ENCODE results near the gene SNED1.
"Not testable (repeated sequence)": the region's sequence is repeated elsewhere in the genome, so short reads cannot be mapped to it uniquely, and the experiment has no call there.

Gene SNED1

DNA sequence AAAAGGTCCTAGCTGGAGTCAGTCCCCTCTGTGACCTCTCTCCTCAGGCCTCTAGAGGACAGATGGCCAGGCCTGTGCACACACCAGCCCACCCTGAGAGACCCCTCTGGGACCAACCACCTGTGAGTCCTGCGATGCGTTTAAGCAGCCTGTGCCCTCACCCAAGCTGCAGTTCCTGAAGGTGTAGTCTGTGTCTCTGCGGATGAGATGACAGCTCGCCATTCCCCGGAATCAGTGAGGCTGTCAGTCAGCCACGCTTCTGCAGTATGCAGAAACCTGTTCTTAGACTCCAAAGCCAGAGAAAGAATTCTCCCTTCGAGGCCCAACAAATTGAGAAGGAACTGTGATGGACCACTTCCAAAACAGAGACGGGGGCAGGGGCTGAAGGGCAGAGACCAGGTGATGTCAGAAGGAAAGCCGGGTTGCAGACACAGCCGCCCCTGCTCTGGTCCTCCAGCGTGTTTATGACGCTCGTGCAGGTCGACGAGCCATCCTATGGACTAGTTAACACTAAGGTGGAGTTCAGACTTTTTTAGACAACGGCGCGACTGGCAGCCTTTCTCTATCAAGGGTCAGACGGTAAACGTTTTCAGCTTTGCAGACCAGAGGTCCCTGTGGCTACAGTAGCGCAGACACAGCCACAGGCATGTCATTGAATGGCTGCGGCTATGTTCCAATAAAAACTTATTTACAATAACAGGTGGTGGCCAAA lies 93.5 kb downstream of the SNED1 start:
- DNase-seq: no peak

DNA sequence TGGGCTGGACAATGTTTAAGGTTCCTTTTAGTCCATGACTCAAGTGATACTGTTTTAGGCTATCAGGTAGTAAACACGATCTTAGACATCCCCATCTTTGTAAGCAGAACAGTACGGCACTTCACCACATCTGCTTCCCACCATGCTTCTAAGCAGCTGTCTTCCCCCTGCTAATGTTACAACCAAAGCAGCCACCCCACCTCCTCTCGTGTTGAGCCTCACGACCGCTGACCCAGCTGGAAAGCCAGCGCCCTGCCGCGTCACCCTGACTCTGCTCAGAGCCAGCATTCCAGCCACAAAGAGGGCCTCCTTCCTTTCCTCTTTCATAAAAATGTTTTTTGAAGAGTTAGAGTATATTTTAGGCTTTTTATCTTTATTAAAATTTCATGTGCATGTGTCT lies 94.3 kb downstream of the SNED1 start:
- no peak for DNase-seq

DNA sequence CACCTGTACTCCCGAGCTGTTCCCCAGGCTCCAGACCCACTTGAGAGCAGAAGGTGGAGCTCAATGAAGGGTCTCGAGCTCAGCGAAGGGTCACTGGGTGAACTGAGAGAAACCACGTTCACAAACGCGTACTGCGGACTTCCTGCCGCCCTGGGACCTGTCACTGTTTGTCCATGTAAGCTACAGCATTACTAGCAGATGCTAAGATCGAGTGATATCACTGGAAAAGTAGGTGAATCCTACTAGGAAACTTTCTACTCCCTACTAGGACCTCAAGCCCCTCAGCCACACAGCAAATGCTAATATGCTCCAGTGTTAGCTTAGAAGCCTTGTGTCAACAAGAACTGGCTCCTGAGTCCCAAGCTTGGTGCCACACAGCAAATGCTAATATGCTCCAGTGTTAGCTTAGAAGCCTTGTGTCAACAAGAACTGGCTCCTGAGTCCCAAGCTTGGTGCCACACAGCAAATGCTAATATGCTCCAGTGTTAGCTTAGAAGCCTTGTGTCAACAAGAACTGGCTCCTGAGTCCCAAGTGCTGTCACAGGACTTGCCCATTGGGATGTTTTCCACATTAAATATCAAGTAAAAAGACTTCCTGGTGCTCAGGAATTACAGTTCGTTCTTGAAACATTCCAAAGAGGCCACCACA lies 94.8 kb downstream of the SNED1 start:
- not testable (repeated sequence) for DNase-seq

DNA sequence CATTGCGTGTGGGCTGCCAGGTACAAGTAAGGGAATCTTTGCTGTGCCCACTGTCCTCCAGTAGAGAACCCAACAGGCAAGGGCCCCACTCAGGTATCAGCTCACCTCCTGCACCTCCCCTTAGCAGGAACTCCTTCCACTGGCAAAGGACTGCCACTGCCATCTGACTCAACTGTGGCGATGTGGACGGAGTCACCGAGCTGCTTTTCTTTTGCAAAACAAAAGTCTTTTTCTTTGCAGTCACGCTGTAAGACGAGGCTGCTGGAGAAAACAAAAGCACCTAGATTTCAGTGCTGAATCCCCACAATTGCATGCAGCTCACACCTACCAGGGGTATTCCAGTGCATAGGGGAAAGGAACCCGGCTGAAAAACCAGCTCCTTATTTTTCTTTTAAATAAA lies 95.8 kb downstream of the SNED1 start:
- DNase-seq: no peak

DNA sequence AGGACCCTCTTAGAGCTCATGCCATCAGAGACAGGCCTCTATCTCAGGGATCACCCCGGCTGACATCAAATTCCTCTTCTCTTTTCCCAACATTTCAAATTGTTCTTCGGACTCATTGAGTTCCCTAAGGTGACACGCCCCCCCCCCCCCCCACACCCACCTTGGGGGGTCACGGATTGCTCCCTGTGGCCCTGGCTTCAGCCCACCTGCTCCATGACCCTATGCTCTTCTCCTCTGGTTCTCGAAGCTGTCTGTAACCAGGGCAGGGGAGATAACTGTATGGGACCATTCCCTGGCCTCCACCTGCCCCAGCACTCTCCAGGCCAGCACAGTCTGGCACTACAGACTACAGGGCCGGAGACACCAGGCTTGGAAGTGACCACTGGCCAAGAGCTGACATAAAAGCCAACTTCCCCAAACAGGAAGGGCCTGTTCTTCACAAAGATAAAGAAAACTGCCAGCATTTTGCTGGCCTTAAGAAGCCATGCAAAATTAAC lies 96.6 kb downstream of the SNED1 start:
- no peak for DNase-seq

DNA sequence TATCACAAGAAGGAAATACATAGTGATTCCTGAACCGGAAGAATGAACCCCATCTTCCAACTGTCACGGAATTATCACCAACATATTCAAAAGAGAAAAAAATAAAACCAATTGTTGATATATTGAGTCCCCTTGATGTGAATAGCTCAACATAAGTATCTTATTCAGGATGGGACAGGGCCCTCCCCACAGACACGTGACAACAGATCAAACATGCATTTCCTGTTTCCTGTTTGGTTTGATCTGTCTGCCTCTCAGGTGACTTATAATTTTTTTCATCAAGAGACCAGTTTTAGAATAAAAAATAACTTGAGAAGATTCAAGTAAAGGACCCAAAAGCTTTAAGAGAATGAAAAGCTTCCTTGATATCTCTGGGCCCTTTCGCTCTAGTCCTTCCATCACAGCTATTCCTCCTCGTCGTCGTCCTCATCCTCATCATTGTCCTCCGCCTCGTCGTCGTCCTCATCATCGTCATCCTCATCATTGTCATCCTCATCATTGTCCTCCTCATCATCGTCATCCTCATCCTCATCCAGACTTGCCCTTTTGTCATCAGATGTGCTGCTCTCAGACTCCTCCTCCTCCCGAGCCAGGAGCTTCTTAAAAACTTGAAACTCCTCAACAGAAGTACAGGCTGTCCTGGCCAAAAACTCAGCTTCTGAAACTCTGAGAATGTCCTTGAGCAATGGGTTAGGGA lies 97.3 kb downstream of the SNED1 start:
- no peak for DNase-seq

DNA sequence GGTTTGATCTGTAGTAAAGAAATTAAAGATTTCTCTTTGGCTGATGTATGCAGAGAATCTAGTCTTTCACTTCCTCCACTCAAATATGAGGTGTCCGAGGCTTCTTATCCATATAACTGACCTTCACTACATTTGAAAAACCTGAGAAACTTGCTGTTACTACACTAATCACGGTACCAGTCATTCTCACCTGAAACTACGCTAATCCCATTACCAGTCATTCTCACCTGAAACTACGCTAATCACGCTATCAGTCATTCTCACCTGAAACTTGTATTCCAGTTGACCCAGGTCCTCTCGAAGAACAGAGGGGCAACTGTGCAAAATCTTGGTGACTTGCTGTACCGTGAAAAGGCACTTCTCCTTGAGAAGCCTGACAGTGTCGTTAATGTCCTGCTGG lies 98.6 kb downstream of the SNED1 start:
- DNase-seq: no peak

DNA sequence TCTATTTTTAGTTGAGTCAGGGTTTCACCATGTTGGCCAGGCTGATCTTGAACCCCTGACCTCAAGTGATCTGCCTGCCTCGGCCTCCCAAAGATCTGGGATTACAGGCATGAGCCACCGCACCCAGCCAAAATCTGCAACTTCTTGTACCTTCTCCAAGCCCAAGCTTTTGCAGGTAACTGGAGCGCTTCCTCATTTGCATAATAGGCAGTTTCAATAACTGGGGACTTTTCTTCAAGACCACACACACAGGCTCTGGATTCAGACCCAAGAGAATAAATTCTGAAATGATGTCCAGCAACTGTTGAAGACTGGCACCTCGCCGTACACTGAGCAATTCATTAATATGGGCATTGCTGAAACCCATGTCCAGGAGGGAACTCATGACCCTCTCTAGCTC lies 100.8 kb downstream of the SNED1 start:
- DNase-seq: no peak

DNA sequence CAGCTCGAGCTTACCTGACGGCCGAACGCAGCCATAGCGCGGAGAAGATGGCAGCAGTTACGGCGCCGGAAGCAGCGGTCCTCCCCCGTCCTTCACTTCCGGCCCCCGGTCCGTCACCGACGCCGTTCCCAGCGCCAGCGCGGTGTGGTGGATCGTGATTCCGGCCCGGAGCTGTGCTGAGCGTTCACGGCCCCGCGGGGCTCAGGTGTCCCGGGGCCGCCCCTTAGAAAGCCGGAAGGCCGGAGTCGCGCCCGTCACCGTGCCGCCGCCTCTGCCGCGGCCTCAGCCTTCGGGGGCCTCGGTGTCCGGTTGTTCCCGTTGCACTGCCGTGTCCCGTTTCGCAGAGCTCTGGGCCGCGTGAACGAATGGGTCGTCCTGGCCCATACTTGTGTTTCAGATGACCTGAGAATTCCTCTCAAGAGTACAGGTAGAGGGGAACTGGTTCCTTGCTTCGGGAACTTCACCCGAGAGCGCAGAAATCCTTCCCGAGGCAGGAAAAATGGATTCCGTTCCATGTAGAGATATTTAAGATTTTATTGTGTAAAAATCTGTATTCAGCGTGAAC lies 103.9 kb downstream of the SNED1 start, which contains the start of gene MTERF4:
Gene MTERF4 (minus strand): TSS at position 49 of the 565 bp plus-strand sequence. CDS start 14 bp downstream, at position 35.
- peak; percentile 15 for DNase-seq

DNA sequence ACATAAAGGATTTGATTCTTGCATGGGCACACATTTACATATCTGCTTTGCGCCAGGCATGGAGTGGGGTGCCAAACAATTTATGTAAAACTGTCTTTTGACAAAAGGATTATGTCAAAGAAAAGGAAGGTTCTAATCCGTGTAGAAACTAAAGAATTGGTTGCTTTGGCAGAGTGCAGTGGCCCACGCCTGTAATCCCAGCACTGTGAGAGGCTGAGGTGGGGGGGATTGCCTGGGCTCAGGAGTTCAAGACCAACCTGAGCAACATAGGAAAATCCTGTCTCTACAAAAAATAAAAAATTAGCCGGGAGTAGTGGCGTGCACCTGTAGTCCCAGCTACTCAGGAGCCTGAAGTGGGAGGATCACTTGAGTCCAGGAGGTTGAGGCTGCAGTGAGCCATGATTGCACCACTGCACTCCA lies 104.8 kb downstream of the SNED1 start:
- DNase-seq: no peak

DNA sequence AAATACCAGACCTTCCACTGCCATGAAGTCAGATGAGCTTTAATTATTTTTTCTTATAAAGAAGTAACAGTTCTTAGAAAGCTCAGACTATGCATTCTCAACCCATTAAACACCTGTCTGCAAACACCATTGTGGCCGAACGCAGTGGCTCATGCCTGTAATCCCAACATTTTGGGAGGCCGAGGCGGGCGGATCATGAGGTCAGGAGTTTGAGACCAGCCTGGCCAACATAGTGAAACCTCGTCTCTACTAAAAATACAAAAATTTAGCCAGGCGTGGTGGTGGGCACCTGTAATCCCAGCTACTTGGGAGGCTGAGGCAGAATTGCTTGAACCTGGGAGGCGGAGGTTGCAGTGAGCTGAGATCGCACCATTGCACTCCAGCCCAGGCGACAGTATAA lies 106.2 kb downstream of the SNED1 start:
- not testable (repeated sequence) for DNase-seq

DNA sequence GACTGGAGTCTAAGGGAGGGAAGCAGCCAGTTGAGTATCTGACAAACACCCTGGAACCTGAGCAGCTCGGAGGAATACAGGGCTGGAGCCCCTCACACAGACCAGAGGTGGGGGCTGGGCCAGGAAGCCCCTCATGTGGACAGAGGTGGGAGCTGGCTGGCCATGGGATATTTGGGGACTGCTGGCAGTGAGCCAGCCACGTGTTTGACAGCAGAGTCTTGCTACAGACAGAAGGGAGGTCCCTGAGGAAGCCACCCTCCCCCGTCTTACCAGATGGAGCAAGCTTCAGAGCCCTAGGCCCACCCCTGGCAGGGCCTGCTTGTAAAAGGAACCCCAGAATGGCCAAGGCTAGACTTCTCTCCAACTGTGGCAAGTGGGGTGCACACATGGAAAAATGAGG lies 107.2 kb downstream of the SNED1 start:
- DNase-seq: no peak

DNA sequence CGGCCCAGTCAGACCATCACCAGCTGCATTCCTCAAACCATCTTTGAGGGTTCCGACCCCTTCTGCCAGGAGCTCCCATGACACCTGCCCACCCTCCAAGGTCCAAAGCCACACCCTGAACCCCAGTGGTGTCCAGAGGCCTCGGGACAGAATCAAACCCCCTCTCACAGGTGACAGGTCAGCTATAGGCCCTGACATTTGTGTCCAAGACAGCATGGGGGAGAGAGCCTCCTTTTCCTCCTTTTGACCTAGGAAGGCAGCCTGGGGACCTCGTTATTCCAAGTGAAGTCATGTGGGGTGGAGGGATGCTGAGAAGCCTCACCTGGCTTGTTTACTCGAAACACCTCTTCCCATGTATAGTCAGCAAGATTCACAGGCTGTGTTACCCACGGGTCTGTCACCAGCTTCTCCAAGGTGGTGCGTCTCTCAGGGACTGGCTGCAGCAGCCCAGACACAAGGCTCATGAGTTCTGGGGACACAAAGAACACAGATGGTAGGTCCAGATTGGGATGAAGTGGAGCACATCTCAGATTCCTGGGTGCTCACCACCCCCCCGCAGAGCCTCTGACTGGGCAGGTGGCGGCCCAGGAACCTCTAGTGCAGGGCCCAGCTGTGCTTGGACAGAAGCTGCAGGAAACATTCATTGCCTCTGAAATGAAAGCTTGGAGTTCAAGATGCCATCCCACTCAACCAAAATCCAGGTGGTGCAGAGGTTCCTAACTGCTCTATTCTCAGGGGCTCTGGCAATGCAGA lies 108.8 kb downstream of the SNED1 start:
- DNase-seq: no peak

DNA sequence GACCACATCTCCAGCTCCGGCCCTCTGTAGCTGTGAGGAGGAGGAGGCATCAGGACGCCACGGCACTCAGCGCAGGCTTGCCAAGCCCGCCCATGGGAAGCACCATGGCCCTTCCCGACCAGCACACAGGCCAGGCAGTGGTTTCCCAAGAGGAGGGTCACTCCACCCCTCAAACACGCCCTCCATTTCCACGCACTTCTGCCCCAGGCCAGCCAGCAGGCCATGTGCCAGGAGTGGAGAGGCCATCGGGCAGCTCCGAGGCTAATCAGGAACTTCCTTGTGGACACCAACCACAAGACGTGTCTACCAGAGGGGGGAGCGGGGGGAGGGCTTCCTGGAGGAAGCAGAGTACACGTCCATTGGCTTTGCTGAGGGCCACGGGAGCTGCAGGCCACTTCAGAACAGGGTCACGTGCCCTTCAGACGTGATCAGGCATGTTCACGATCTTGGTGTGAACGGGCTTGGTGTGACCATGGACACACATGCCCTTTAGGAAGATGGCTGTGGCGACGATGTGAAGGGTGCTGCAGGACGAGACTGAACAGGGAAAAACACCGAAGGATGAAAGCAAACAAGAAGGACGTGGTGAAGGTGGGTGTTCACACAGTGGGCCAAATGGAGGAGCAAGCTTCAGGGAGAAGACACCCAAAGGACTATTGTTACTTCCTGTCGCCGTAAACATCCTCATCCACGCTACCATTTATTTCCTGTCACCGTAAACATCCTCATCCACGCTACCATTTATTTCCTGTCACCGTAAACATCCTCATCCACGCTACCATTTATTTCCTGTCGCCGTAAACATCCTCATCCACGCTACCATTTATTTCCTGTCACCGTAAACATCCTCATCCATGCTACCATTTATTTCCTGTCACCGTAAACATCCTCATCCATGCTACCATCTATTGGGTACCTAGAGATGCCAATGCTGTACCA lies 110.1 kb downstream of the SNED1 start:
- DNase-seq: no peak

DNA sequence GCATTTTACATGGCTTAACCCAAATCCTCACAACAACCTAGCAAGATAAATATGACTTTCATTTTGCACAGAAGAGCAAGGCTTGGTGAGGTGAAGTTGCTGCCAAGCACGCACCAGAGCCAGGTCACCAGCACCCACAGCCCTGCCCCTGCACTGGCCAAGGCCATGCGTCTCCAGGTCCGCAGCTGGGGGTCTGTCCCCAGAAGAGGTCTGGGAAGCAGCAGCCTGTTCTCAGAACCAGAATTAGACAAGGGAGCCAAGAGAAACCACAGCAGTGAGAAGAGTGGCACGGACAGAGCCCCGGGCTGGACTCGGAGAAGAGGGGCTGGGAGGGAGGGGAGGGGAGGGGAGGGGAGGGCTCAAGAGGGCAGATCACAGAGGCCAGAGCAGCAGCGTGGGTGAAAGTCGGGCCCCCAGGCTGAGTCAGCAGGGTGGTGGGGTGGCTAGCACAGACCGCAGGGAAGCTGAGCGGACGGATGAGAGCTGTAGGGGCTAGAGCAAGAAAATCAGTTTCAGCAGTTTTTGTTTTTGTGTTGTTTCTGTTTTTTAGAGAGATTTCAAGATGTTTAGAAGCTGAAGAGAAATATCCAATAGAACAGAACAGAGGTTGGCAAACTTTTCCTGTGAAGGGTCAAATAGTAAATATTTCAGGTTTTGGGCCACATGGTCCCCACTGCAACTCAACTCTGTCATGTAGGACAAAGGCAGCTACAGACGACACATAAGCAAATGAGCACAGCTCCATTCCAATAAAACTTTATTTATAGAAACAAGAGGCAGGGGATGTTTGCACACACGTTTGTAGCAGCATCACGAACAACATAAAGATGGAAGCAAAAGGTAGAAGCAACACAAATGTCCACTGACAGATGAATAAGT lies 111.0 kb downstream of the SNED1 start:
- no peak for DNase-seq

DNA sequence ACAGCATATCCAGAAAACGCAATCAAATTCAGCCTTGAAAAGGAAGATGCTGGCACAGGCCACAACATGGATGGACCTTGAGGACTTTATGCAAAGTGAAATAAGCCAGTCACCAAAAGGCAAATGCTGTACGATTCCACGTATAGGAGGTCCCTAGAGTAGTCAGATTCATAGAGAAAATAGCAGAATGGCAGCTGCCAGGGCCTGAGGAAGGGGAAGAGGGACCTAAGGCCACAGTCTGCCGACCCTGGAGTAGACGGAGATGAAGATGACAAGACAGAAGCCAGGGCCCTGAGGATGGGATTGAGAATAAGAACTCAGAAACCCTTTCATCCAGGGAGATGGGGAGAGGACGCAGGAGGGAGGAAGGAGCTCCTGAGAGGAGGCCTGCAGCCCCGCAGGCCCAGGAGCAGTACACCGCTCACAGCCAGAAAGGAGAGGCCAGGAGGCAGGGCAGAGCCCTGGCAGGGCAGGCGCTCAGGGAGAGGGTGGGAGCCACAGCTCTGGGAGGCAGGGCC lies 111.7 kb downstream of the SNED1 start:
- DNase-seq: no peak

DNA sequence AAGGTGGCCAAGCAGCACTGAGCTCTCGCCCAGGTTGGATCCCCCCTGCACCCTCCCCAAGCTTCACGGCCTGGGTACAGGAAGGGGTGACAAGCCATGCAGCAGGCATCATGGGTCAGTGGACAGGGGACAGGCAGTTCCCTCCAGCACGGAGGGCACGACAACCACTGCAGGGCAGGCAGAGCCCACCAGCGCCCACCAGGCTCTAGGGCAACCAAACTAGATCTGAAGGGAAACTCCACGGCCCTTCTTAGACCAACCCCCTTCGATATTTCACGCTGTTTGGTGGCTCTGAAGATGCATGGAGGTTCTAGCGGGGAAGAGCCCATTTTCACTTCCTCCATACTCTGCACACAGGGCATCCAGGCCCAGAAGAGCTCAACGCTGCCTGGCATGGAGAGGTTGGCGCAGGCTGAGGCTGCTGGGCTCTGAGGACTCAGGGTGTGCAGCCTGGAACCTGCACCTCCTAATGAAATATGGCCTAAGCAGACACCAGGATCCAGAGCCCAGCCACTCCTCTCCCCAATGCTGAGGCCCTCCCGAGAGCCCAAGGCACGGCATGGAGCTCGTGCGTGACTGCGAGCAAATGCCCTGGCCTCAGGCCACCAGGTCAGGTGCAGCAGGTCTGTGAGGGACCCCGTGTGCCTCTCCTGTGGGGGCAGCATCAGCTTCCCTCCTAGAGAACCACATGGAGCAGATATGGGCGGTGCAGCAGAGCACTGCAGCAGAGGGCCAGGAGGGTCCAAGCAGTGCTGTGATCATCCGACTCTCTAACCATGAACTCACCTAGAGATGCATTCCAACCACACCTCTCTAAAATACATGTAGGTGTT lies 112.4 kb downstream of the SNED1 start:
- no peak for DNase-seq

DNA sequence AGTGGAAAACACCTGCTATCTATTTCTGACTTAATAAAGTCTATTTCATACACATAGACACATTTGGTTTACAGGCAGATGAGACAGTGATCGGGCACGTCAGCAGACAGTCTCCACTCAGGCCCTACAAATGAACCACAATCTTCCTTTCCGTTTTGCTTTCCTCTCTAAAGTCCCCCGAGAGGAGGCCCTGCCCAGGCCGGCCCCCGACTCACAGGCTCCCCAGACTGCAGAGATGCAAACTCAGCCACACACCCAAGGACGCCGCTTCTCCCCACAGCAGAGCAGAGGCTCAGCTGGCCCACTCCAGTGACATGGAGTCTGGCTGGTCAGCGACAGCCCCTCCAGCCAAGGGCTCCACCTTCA lies 113.0 kb downstream of the SNED1 start:
- no peak for DNase-seq

DNA sequence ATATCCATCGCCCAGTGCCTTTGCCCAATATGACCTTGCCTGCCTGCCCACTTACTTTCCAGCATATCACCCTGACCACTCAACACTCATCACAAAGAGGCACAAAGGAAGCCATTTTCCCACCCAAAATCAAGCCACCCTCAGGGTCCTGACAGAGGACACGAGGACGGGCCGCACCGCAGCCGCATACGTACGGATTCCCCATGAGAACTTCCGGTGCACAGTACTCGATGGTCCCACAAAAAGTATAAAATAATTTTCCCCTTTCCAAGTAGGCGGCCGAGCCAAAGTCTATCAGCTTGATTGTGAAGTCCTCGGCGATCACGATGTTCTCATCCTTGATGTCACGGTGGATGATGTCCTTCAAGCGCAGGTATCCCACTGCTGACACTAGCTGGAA lies 113.6 kb downstream of the SNED1 start:
- DNase-seq: no peak

All from NCI-H187 treated with DMSO at 0.1 percent for 48 hours (cell line).